GM19328 (cell line): ENCODE measurements around the gene PGM1.

Experiments
- ATAC-seq: cut with Tn5 transposase; IDR thresholded peaks from one replicate; pipeline ENCODE4 v1.9.1; 2021; ENCODE audit warnings: mild to moderate bottlenecking, moderate library complexity; ENCODE audit not compliant: unreplicated experiment

Gene PGM1

DNA sequence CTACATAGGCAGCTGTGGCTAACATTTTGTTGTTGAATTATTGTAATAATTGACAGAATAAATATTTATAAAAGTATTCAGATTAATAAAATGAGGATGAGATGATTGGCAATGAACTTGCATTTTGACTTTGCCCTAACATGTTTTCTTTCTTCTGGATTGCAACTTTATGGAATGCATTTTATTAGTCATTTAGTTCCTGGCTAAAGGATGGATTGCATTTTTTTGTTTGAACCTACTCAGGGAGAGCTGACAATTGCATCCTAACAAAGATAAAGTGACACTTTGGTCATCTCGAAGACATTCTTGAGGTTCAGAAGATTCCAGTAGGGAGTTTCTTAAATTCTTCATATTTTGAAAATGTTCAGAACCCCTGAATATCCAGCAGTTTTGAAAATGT is 37.5 kb downstream of the PGM1 start:
- no peak for ATAC-seq

DNA sequence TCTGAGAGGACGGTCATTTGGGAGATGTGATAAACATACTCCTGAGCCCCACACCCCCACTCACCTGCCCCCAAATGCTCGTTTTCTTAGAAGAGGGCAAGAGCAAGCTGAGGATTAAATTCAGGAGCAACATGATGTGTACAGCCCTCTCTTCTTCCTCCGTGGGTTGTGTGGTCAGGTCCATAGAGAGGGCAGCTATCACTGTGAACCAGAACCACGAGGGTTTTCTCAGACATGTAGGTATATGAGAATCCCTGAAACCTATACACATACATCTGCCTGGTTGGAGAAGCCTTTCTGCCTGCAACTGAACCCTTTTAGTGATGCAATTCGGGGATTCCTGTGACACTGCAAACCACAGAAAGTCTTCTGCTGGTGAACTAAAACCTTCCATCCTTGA is 38.9 kb downstream of the PGM1 start:
- ATAC-seq: no peak

DNA sequence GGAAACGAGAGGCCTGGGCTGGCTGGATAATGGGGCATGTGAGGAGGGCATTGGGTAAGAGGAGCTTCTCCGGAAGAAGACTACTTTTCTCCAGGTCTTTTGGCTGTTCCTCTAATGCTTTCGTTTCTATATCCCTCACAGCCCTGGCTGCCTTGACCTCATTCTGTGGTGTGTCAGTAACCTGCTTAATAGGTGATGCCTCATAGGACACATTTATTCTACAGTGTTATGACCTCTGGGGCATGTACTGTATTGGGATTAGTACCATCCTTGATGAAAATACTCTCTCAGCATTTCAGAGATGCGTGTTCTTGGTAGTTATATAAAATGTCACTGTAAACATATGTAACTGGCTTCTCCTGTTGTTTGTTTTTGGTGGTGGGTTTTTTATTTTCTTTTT is 40.1 kb downstream of the PGM1 start:
- ATAC-seq: no peak

DNA sequence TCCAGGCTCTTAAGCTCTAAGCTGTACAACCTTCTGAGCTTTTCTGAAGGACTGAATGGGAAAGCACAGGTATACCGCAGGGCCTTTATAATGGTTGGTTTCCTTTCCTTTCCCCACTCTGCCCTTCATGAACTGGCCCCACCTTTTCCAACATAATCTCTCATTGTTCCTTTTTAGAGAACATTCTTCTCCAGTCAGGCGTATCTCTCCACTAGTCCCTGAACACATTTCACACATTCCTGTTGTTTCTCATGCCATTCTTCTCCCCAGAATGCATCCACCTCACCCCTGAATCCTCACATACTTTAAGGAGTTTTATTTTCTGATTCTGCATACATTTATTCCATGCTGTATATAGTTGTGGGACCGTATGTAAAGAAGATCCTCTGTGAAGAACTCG is 41.3 kb downstream of the PGM1 start:
- ATAC-seq: no peak

DNA sequence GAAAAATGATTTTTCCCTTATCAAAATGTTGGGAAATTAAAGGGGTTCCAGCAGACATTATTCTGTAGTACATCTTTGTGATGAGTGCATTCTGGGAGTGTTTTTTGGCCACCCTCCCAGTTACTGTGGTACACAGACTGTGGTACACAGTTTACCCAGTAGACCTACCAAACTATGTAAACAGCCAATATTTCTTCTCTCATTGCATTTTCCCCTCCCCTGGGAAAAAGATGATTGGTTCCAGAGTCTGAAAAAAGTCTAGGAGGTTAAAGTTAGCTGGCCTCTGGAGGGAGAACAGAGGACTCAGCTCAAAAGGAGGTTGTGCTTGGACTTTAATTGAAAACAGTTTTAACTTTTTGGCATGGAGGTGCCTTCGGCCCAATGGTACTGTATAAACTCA is 42.5 kb downstream of the PGM1 start:
- ATAC-seq: no peak

DNA sequence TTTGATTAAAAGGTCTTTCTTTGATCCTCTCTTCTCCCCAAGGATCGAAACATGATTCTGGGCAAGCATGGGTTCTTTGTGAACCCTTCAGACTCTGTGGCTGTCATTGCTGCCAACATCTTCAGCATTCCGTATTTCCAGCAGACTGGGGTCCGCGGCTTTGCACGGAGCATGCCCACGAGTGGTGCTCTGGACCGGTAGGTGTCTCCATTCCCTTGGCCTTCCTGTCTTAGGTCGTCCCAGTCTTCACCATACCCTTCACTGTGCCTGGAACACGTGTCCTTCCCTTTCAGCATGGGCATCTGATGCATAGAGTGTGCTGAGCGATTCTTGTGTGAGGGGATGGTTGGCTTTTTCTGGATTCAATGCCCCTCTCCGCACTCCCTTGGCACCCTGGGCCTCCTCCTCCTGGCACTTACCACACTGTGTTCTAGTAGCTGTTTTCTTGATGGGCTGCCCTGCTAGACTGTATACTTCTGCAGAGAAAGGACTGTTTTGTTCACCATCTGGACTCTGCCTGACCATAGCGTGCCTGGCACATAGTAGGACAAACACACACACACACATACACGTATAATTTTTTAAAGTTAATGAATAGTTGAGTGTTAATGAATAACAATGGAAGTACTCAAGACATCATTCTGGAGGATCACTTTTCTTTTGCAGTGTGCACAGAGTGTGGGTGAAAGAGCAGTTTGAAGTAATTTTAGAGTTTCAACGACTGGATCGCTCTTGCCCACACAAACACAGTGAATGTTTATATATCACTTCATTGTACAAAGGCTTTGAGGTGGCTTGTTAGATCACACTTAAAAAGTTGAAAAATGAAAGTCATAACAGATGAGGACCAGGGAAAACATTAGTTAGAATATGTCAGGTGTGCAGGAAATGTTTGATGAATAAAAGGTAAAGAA is 43.2 kb downstream of the PGM1 start:
- no peak for ATAC-seq

DNA sequence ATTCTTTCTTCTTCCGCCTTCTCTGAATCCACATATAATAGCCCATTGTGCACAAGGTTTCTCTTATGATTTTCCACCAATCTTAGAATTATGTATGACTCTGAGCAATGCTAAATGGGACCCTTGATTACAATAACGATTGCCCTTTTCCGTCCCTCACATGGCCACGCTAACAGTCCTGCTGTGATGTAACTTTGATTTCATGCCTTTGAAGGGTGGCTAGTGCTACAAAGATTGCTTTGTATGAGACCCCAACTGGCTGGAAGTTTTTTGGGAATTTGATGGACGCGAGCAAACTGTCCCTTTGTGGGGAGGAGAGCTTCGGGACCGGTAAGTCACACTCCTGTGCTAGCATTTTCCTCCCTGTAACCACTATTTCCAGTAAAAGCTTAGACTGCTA is 45.3 kb downstream of the PGM1 start:
- ATAC-seq: no peak

DNA sequence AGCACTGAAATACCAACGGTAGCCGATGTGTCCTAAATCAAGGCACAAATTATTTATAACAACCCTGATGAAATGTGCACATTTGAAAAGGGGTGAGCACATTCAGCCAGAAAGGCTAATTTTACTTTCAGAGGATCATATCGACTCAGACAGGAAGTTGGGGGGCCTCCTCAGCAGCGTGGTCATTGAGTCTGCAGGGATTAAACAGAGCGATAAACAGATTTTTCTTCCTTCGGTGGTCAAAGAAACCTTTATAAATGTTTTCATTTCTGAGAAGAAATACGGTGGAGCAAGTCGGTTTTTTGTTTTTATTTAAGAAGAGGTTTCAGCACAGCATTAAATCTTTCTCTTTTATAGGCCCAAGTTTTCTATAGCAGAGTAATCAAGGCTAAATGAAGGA is 45.7 kb downstream of the PGM1 start:
- no peak for ATAC-seq

DNA sequence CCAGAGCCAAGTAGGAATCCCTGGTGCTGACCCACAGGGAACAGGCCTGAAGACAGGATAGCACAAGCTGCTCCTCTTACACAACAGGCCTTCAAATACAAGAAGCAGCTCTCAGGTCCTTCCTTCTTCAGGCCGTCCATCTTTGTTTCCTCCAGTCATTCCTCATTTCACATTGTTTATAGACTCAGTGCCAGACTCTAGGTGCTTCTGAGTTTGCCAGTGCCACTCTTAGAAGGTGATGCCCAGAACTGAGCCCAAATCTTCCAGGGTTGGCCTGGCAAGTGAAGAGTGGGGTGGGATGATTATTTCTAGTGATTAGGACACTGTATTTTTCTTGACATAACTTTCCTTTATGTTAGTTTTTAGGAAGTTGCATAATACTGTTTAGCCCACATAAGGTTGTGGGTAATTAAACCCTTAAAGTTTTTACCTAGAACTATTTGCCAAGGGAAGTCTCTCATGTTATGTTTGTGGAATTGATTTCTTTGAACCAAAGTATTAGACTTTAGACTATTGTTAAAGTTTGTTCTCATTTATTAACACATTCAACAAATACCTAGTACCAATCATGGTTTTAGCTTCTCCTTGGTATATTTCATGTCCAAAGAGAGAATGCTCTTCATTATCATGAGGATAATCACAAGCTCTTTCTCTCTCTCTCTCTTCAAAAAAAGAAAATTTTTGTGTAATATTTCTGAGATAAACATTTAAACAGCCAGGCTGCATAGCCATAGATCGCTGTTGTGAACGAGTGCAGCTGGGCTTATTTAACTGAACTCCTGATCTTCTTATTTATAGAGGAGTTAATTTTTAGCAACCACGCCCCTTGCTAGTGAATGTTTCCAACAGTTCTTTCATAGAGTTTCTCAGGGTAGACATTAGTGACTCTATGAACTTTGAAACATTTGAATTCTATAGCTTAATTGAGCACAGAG is 47.7 kb downstream of the PGM1 start:
- no peak for ATAC-seq

DNA sequence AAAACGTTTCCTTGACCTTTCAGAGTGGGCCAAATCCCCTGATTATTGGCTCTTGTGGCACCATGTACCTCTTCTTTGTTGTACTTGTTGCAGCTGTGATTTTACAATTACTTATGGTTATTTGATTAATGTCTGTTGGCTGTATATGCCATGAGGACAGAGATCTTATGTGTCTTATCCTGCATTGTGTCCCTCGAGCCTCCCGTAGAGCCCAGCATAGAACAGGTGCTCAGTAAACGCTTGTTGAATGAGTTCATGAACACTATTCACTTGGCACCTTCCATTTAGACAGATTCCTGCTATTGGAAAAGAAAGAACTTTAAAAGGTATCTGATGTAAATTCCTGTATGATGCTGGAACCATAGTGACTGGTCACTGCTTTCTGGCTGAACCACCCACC is 48.4 kb downstream of the PGM1 start:
- no peak for ATAC-seq

DNA sequence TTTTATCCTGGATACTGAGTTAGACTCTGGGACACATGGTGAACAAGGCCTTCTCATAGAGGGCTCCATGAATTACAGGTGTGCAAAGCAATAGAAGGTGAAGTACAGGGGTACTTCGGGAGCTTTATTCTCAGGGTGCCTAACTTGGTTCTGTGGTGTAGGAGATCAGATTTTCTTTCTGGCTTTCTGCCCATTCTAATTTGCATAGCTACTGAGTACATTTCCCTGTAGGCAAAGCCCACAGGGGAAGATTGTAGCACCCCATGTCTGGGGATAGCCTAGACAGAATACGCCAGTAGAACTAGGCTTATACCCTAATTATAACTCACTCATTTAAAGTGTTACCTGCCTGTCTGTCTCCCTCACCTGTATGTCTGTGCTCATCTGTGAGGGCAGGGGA is 49.7 kb downstream of the PGM1 start:
- no peak for ATAC-seq

DNA sequence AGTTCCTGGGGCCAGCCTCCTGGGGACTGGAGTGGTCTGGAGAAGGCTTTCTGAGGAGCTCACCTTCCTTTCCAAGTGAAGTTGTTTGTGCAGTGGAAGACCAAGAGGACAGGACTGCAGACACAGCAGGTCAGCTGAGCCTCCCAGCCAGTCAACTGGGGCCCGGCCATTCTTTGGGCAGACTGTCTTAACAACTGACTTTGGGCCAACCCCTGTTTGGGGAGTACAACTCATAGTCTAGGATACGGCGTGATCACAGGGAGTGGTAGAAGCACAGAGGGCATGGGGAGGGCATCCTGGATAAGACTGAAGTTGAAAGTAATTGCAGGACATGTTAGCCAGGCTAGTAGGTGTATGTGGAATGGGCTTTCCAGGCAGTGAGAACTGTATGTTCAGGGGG is 50.3 kb downstream of the PGM1 start:
- ATAC-seq: no peak

DNA sequence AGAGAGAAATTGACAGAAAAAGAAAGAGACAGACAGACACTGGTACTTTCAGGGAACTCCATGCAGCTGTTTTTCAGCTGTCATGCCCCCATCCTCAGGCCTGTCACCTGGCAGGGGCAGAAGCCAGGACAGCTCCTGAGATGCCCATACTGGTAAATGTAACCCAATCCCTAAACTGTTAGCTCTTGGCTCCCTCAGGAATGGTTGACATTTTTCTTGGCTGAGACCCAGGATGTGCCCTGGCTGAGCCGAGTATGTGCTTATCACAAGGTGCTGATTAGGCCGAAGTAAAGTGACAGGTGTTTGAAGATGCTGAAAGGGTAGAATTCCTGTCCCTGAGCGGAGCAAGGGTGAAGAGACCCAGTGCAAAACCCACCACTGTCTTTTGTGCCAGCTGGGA is 50.7 kb downstream of the PGM1 start:
- ATAC-seq: no peak

DNA sequence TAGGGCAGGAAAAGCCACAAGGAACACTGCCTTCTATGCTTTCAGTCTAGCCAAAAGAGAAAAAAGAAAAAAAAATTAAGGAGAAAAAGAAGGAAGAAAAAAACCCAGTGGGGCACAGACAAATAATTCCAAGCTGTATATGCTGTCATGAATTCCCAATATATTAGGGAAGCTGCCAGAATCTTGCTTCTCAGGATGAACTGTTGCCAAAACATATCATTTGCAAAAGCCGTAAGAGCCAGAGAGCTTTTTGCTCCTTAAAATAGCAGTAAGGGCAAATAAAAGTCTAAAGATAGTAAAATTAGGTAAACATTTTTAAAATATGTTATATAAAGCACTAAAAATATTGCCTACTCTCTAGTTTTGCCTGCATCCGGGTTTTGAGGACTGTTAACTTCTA is 52.1 kb downstream of the PGM1 start:
- no peak for ATAC-seq

DNA sequence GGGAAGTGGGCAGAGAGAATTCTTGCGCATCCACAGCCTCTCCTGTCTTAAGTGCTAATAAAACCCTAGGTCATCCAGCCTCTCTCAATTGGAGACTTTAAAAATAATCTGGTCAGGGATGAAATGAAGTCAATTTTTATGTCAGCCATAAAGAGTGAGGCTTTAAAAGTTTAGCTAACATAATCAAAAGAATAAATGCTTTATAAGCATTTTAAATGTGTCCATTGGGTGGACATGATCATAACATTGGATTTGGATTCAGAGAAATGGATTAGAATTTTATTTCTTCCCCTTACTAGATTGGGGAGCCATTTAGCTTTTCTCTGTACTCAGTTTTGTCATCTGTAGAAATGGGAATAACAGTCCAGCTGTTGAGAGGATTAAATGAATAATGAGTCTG is 55.5 kb downstream of the PGM1 start:
- ATAC-seq: no peak

DNA sequence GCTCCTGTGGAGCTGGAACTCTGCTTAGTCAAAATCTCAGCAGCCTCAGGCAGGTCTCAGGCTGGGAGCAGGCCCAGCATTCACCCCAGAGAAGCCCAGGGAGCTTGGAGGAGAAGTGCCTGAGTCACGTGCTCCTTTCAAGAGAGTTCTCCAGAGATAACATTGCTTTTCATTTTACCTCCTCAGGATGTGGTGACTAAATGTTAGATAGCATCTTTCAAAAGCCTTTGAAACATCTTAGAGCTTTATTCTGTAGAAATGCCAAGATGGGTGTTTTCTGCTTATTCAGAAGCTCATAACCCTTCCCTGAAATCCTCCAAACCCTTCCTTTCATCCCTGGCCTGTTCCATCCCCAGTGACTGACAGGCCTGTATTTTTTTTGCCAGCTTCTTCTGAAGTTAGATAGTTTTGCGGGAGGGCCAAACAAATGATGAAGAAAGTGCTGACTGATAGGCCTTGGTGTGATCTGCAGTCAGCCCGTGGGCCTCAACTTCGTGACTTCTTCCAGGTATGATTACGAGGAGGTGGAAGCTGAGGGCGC is 58.0 kb downstream of the PGM1 start:
- ATAC-seq: no peak

DNA sequence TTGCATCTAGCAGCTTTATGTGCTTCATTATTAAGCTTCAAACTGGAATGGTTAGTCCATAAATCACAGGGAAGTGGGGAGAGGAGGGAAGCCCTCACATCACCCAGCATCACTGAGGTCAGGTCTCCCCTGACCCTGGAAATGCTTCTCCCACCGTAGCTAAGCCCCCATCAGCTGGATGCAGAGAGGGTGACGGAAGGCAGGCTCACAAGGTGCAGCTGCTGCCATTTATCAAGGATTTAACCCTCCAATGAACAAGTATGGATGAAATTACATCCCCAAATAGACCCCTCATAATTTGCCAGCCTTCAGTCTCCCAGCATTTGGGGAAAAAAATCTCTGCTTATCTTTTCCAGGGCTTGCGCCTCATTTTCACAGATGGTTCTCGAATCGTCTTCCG is 60.8 kb downstream of the PGM1 start:
- no peak for ATAC-seq

DNA sequence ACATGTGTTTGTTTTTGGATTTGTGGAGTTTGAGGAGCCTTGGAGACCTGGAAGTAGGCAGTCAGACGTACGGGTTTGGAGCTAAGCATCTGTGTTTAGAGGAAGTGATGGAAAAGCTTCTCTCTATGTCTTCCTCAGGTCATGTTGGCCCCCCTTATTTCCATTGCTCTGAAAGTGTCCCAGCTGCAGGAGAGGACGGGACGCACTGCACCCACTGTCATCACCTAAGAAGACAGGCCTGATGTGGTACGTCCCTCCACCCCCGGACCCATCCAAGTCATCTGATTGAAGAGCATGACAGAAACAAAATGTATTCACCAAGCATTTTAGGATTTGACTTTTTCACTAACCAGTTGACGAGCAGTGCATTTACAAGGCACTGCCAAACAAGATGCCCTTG is 66.2 kb downstream of the PGM1 start:
- no peak for ATAC-seq

DNA sequence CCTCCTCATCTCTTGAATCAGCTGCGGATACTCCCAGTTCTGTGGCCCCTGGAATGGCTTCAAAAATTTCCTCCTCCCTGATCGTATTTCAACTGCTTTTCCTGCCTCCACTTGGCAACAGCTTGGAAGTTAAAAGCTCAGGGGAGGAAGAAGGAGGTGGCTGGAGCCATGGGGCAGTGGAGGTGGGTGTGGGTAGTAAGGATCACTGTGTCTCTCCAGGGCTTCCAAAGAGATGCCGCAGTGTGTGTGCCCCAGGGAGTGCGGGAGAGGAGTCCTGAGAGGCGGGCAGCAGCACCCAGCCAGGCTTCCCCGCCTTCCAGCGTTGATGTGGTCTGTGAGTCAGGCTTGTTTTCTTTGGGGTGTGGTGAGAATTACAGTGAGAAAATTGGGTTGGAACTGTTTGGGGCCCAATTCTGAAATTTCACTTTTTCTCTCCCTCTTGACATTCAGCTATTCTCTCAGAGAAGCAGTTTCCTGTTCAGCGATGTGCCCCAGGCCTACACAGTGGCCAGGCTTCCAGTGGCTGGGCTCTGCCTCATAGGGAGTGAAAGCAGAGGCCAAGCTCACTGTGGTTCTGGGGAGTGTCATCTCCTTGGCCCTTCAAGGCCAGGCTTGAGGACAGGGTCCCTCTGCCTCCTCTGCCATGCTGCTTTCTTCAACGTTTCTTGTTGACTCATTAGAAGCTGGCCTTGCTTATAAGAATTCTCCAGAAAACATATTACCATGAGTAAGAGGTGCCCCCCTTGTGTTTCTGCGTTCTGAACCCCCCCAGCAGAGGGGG is 69.0 kb downstream of the PGM1 start:
- ATAC-seq: no peak

DNA sequence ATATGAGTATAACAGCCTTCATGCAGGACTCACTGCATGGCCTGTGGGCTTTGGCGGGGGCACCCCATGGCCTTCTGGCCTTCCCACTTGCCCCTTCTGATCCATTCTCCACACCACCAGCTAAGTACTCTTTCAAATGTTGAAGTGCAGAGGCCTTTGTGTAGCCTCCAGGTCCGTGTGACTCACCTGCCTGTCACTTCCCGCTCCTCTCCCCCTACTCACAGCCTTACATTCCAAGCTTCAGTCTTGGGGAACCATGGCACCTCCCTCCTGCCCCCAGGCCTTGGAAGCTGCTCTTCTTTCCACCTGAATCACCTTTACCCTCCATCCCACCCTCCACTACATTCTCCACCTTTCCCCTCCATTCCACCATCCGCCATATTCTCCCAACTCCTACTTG is 69.6 kb downstream of the PGM1 start:
- ATAC-seq: no peak

DNA sequence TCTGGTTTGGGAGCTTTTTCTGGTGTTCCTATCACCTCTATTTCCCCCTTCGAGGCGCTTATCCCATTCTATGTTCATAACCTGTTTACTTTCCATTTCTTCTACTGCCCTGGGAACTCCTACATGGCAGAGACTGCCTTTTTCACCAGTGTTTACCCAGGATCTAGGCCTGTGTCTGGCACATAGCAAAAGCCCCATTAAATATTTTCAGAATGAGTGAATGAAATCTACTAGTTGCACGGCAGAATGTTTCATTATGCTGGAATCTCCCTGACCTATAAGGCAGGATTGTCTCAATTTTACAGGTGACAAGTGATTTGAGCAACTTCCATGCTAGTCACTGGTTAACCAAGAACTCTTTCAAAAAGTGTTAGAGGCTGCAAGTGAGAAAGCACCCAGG is 70.1 kb downstream of the PGM1 start:
- ATAC-seq: no peak
